ENCODE results near the gene TMEM80. TPM values are rescaled to one million over a fixed set of nuclear protein-coding genes. Genes with fewer than 3 reads are reported as not detected.

TMEM80 gene
- total and polyA plus RNA-seq, 2 of the 8 experiments (the other 6 are each of a cell fraction or from before 2014, with no cell fraction given), result 8.0 to 16.3 TPM

DNA sequence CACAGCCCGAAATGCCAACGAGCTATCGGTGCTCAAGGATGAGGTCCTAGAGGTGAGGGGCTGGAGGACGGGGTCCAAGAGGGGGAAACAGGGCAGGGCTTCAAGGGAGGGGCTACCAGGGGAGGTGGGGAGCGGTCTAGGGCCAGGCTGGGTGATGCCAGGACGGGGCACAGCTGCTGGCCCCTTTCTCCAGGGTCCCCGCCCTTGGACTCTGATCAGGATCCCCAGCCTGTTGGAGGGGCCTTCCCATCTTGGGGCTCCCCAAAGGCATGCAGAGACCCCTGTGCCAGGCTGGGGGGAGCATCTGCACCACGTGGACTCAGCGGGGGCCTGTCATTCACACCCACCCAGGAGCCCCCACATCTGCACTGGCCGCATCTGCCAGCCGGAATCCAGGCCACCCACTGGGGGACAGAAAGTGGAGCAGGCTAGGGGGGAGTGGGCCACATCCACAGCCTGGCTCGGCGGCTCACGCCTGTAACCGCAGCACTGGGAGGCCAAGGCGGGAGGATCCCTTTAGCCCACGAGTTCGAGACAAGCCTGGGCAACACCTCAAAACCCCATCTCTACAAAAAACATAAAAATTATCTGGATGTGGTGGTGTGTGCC is 29.3 kb downstream of the TMEM80 start (continued):
- TF ChIP-seq CEBPB (IDR thresholded peaks at IDR 0.05; ENCODE audit: low read depth, low read length) (no peak), SAP30 (IDR thresholded peaks at IDR 0.05; ENCODE audit: insufficient read depth, insufficient replicate concordance, low read length) (no peak), CBX8 (IDR thresholded peaks at IDR 0.05; ENCODE audit: borderline replicate concordance, low read depth, low read length) (no peak), POLR2A (IDR thresholded peaks at IDR 0.05; ENCODE audit: control extremely low read depth in 1 of 2, low read depth in 2 of 2, low read length in 2 of 2) (no peak), SIRT6 (IDR thresholded peaks at IDR 0.05; ENCODE audit: low read length) (no peak), MAFK (IDR thresholded peaks at IDR 0.05; ENCODE audit: low read depth, low read length) (no peak)
